Nephron (organoid): Measurements from ENCODE around the gene MAP3K4.
"Not testable (repeated sequence)": the region's sequence is repeated elsewhere in the genome, so short reads cannot be mapped to it uniquely, and the experiment has no call there.

Experiments
- H3K27ac Mint-ChIP-seq, 3 experiments: 2 replicates each; pipeline ENCODE4 v1.8.0; 2020; ENCODE audit warnings: mixed read lengths in 3 of 3, mild to moderate bottlenecking in 2 of 3, moderate library complexity in 1 of 3
- H3K27me3 Mint-ChIP-seq: 2 replicates; pipeline ENCODE4 v1.8.0; 2021; ENCODE audit warnings: low read depth, mild to moderate bottlenecking, moderate library complexity, mixed read lengths
- H3K36me3 Mint-ChIP-seq: 2 replicates; pipeline ENCODE4 v1.8.0; 2020; ENCODE audit warnings: low read depth, mixed read lengths
- H3K4me1 Mint-ChIP-seq: 2 replicates; pipeline ENCODE4 v1.8.0; 2020; ENCODE audit warnings: mixed read lengths
- H3K4me3 Mint-ChIP-seq, 3 experiments: 2 replicates each; pipeline ENCODE4 v1.8.0; 2020; ENCODE audit warnings: mild to moderate bottlenecking in 3 of 3, mixed read lengths in 3 of 3, moderate library complexity in 2 of 3
- H3K9me3 Mint-ChIP-seq: 2 replicates; pipeline ENCODE4 v1.8.0; 2020; ENCODE audit warnings: mixed read lengths
- CTCF ChIP-seq, 3 experiments: fragments of 200-600 bp; sonication (generic); IDR thresholded peaks; one replicate each; pipeline ENCODE4 v1.5.0; 2021; ENCODE audit warnings: antibody characterized with exemption in 3 of 3; ENCODE audit not compliant: unreplicated experiment in 3 of 3

Gene MAP3K4

GRCh38 chr6:160966493-160967229 is 24.9 kb upstream of the MAP3K4 start:
- Mint-ChIP-seq H3K27ac (no peak overlapping the region), H3K9me3 (no peaks in the 10 kb centered on the region), H3K4me3 (no peak overlapping the region)

GRCh38 chr6:160967351-160967750 is 24.2 kb upstream of the MAP3K4 start:
- no peak overlapping the region for H3K27ac Mint-ChIP-seq

More at GRCh38 chr6:160966493-160967229, 24.9 kb upstream of the MAP3K4 start:
- no peak for TF ChIP-seq CTCF (IDR thresholded peaks at IDR 0.05; ENCODE audit: unreplicated experiment in 3 of 3)
- Mint-ChIP-seq H3K4me1 (peaks cover 21% of the 10 kb centered on the region), H3K36me3 (no peaks in the 10 kb centered on the region), H3K27me3 (peaks cover 8% of the 10 kb centered on the region)

DNA sequence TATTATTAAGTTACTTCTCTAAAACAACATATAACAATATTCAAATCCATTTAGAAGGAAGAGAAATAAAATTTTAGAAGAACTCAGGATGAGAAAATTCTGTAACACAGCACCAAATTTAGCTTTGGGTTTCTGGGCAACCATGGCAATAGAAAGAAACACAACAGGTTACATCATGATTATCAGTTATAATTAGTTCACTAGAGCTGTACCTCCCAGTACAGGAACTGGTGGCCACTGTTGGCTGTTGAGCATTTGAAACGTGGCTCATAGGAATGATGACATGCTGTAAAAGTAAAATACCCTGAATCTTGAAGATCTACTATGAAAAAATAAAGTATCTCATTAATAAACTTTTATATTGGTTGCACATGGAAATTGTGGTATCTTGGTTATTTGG is 23.7 kb upstream of the MAP3K4 start:
- Mint-ChIP-seq H3K27me3 (peaks cover 7% of the 10 kb centered on the region), H3K27ac (no peak overlapping the region), H3K4me3 (no peak overlapping the region), H3K4me1 (peaks cover 32% of the 10 kb centered on the region), H3K9me3 (no peaks in the 10 kb centered on the region), H3K36me3 (no peaks in the 10 kb centered on the region)
- no peak for TF ChIP-seq CTCF (IDR thresholded peaks at IDR 0.05; ENCODE audit: unreplicated experiment in 3 of 3)

More at GRCh38 chr6:160967351-160967750, 24.2 kb upstream of the MAP3K4 start:
- peaks cover 27% of the 10 kb centered on the region for H3K4me1 Mint-ChIP-seq
- no peaks in the 10 kb centered on the region for H3K9me3 Mint-ChIP-seq
- H3K27me3 Mint-ChIP-seq, result peaks cover 8% of the 10 kb centered on the region
- H3K4me3 Mint-ChIP-seq, result no peak overlapping the region
- H3K36me3 Mint-ChIP-seq, result no peaks in the 10 kb centered on the region
- no peak for TF ChIP-seq CTCF (IDR thresholded peaks at IDR 0.05; ENCODE audit: unreplicated experiment in 3 of 3)

GRCh38 chr6:160971171-160971570 is 20.4 kb upstream of the MAP3K4 start:
- no peak for TF ChIP-seq CTCF (IDR thresholded peaks at IDR 0.05; ENCODE audit: unreplicated experiment in 3 of 3)
- no peaks in the 10 kb centered on the region for H3K9me3 Mint-ChIP-seq
- peaks cover 58% of the 10 kb centered on the region for H3K4me1 Mint-ChIP-seq
- peaks cover 4% of the 10 kb centered on the region for H3K27me3 Mint-ChIP-seq
- no peaks in the 10 kb centered on the region for H3K36me3 Mint-ChIP-seq
- peak overlapping the region; percentile 28 to 86 (median 82) for H3K27ac Mint-ChIP-seq
- no peak overlapping the region for H3K4me3 Mint-ChIP-seq

DNA sequence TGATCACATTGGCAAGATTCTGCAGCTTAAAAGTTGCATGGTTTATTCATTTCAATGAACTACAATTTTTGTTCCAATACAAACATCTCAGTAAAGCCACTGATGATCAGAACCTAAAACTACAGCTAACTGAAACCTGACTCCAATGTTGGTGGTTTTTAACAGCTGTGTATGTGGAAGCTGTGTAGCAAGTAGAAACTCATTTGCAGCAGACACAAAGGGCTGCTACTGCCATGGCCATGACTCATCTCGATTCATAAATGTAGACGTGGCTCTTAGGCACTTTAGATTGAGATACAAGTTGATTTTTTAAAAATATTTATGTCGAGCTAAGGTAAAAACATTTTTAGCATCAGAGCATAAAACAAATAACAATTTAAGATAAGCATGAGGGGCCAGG is 19.5 kb upstream of the MAP3K4 start:
- Mint-ChIP-seq H3K9me3 (no peaks in the 10 kb centered on the region), H3K36me3 (no peaks in the 10 kb centered on the region), H3K4me1 (peaks cover 60% of the 10 kb centered on the region), H3K27ac (peak overlapping the region; percentile 28 to 86 (median 82)), H3K4me3 (no peak overlapping the region), H3K27me3 (no peaks in the 10 kb centered on the region)
- TF ChIP-seq CTCF (IDR thresholded peaks at IDR 0.05; ENCODE audit: unreplicated experiment in 3 of 3), result no peak

GRCh38 chr6:160972594-160972993 is 19.0 kb upstream of the MAP3K4 start:
- Mint-ChIP-seq H3K27ac (peak overlapping the region in 2 of 3 experiments; percentile 72 to 86), H3K4me1 (peaks cover 60% of the 10 kb centered on the region)
- H3K36me3 Mint-ChIP-seq, H3K27me3 Mint-ChIP-seq, H3K4me3 Mint-ChIP-seq, H3K9me3 Mint-ChIP-seq: not testable (repeated sequence)
